Thyroid gland (tissue), 4 donors: ENCODE measurements around the gene EML6.

ENCODE experiments used
- CTCF ChIP-seq, 6 experiments: fragments of 200-600 bp in 3 of 6; fragments of 450-650 bp in 3 of 6; sonication (generic) in 3 of 6; IDR thresholded peaks; one replicate each; pipeline ENCODE4 v1.5.1; 2016 to 2019; ENCODE audit warnings: antibody characterized with exemption in 6 of 6, mild to moderate bottlenecking in 2 of 6, inconsistent platforms in 1 of 6, moderate library complexity in 1 of 6
- POLR2A ChIP-seq, 2 donors: fragments of 450-650 bp; IDR thresholded peaks; one replicate each; pipeline ENCODE4 v1.6.1; 2017; ENCODE audit warnings: antibody characterized with exemption in 2 of 2, mild to moderate bottlenecking in 2 of 2, moderate library complexity in 1 of 2

GRCh38 chr2:54724560-54725342, 1.3 kb downstream of the EML6 start:
- TF ChIP-seq POLR2A (IDR thresholded peaks at IDR 0.05) (peak in 1 of 2 donors; percentile 13), CTCF (IDR thresholded peaks at IDR 0.05) (no peak)
